ENCODE data around the gene PRR12.

DNA sequence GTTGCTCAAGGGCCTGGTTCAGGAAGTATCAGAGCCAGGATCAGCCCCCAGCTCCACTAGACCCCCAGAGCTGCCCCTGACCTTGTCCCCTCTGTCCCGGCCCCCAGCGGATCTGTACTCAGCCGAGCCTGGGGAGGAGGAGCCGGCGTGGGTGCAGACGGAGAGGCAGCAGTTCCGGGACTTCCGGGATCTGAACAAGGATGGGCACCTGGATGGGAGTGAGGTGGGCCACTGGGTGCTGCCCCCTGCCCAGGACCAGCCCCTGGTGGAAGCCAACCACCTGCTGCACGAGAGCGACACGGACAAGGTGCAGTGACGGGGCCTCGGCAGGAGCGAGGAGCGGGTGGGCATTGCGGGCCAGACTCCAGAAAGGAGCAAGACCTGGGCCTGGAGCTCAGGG is 48.5 kb upstream of the PRR12 start:
- TF ChIP-seq POLR2AphosphoS5 (IDR thresholded peaks at IDR 0.05; ENCODE audit: low read depth, low read length) = no peak
- TF ChIP-seq POLR2A (IDR thresholded peaks at IDR 0.05; ENCODE audit: low read depth, low read length) = no peak
- no peak for TF ChIP-seq SPI1 (IDR thresholded peaks at IDR 0.05; ENCODE audit: low read depth, low read length)
- TF ChIP-seq TAF1 (IDR thresholded peaks at IDR 0.05; ENCODE audit: low read depth, low read length) = no peak

All from GM12891 (cell line).